HG03103 (cell line): ENCODE results near the gene R3HDM2.
A peak's percentile ranks its signal among the peaks of the same experiment; 100 is the strongest.
"Not testable (repeated sequence)": the region's sequence is repeated elsewhere in the genome, so short reads cannot be mapped to it uniquely, and the experiment has no call there.

ENCODE experiments used
- ATAC-seq: cut with Tn5 transposase; IDR thresholded peaks from one replicate; pipeline ENCODE4 v1.9.1; 2021; ENCODE audit warnings: low read depth; ENCODE audit not compliant: unreplicated experiment

R3HDM2 gene

GRCh38 chr12:57454213-57454565 lies 23.3 kb upstream of the R3HDM2 start:
- no peak for ATAC-seq

- ATAC-seq: no peak
Measured at GRCh38 chr12:57452937-57453509, 22.2 kb upstream of the R3HDM2 start.

- no peak for ATAC-seq
Measured at GRCh38 chr12:57452181-57452936, 21.5 kb upstream of the R3HDM2 start.

DNA sequence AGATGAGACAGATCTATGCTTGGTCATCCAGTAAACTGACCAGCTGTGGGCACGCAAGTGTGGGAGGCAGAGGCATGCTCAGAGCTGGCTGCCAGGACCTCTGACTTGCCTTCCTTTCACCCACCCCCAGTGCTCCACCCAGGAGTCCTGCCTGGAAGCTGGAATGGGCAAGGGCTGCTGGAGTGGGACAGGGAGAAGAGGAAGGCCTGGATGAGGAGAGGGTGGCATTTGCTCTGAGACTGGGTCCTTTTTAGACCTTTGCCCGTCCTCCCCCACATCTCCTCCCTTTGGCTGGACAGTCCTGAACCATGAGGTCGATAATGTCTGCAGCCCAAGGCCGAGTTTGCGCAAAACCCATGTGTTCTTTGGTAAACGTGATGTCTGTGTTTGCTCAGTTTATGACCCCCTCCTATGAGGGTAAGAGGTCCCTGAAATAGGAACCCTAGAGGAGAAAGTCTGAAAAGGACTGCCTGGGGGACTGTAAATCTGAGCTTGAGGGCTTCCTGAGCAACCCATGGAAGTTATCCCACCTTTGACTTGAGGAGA lies 20.5 kb upstream of the R3HDM2 start:
- ATAC-seq: no peak

DNA sequence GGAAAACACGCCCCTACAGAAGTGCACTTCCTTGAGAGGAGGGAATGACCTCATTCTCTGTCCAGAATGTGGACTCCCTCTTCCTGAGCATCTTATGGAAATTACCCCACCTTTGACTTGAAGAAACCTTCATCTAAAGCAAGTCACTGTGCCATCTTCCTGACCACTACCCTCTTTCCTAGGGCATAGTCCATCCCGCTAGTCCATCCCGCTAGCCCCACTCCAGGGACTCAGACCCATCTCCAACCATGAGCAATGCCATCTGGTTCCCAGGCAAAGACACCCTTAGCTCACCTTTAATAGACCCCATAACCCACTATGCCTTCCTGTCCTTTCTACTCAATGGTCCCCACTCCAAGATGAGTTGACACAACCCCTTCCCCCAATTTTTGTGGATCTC lies 19.2 kb upstream of the R3HDM2 start:
- ATAC-seq: no peak

GRCh38 chr12:57449375-57449774 lies 18.5 kb upstream of the R3HDM2 start:
- ATAC-seq: no peak

GRCh38 chr12:57448669-57449068 lies 17.8 kb upstream of the R3HDM2 start:
- no peak for ATAC-seq

- ATAC-seq: no peak
Measured at GRCh38 chr12:57446292-57446960, 15.6 kb upstream of the R3HDM2 start.

DNA sequence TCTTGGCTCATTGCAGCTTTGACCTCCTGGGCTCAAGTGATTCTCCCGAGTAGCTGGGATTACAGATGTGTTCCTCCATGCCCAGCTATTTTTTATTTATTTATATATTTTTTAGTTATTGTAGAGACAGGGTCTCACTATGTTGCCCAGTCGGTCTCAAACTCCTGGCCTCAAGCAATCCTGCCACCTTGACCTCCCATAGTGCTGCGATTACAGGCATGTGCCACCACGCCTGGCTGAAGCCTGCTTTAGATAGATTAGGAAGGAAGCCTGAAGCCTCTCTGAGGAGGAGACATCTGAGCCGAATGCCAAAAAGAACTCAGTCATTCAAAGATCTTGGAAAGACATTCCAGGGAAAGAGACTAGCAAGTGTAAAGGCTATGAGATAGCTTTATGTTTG lies 13.9 kb upstream of the R3HDM2 start:
- ATAC-seq: no peak

GRCh38 chr12:57444337-57444736 lies 13.5 kb upstream of the R3HDM2 start:
- not testable (repeated sequence) for ATAC-seq

DNA sequence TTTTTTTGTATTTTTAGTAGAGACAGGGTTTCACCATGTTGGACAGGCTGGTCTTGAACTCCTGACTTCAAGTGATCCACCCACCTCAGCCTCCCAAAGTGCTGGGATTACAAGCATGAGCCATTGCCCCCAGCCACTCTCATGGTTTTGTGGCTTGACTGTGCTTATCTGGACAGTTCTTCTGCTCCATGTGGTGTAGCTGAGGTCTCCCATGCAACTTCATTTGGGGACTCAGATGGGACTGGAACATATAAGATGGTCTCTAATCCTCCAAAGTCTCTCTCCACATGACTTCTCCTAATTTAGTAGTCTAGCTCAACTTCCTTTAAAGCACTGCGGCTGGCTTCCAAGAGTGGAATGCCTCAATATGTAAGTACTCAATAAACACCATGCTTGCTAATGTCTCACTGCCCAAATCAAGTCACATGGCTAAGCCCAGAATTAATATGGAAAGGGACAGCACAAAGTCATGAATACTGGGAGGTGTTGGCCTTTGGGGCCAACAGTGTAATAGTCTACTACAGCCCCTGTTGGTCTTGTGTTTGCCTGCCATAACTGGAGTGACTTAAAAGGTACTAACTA lies 11.1 kb upstream of the R3HDM2 start:
- no peak for ATAC-seq

DNA sequence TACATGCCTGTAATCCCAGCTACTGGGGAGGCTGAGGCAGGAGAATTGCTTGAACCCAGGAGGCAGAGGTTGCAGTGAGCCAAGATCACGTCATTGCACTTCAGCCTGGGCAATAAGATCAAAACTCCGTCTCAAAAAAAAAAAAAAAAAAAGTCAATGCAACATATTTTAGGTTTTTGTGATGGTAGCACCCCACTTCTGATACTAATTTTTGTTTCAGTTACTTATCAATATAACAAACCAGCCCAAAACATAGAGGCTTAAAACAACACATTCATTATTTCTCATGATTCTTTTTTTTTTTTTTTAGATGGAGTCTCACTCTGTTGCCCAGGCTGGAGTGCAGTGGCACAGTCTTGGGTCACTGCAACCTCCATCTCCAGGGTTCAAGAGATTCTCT lies 10.6 kb upstream of the R3HDM2 start:
- ATAC-seq: not testable (repeated sequence)

- no peak for ATAC-seq
Measured at GRCh38 chr12:57439762-57440266, 9.0 kb upstream of the R3HDM2 start.

GRCh38 chr12:57438400-57438799 lies 7.6 kb upstream of the R3HDM2 start:
- no peak for ATAC-seq

DNA sequence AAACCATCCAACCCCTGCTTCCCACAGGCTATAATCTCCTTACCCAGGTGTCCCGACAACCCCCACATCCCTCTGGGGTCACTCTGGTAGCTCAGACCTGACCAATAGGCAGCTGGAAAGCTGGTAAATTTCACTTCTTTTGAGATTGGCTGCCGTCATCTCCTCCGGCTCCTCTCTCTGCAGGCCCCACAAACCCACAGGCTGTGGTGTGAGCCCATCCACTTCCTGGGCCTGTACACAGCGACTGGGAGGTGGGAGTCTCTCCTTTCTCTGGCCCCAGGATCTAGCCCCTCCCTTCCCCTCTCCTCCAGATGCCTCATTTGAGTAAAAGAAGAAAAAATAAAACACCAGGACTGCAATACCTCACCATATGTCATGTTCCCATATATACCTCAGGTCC lies 4.5 kb upstream of the R3HDM2 start:
- no peak for ATAC-seq

DNA sequence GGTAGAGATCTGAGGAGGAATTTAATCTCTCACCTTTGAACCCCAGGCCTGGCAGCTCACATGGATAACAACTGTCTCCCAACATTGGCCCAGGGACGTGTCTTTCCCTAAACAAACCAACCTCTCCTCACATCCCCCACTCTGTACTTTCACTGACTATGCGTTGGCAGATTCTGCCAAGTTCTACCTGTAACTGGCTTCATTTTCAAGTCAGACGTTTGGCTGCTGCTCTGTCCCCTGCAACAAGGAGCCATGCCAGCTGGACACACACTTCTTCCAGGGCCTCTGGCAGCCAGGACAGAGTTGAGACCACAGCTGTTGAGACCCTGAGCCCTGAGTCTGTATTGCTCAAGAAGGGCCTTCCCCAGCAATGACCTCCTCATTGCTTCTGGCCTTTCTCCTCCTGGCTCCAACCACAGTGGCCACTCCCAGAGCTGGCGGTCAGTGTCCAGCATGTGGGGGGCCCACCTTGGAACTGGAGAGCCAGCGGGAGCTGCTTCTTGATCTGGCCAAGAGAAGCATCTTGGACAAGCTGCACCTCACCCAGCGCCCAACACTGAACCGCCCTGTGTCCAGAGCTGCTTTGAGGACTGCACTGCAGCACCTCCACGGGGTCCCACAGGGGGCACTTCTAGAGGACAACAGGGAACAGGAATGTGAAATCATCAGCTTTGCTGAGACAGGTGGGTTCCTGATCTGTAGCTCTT lies 3.8 kb upstream of the R3HDM2 start, which contains the start of gene INHBC:
INHBC (plus strand) TSS at position 268 of the 707 bp plus-strand sequence; CDS start at position 371, 103 bp downstream.
- no peak for ATAC-seq

GRCh38 chr12:57433370-57433769 lies 2.5 kb upstream of the R3HDM2 start:
- ATAC-seq: no peak

DNA sequence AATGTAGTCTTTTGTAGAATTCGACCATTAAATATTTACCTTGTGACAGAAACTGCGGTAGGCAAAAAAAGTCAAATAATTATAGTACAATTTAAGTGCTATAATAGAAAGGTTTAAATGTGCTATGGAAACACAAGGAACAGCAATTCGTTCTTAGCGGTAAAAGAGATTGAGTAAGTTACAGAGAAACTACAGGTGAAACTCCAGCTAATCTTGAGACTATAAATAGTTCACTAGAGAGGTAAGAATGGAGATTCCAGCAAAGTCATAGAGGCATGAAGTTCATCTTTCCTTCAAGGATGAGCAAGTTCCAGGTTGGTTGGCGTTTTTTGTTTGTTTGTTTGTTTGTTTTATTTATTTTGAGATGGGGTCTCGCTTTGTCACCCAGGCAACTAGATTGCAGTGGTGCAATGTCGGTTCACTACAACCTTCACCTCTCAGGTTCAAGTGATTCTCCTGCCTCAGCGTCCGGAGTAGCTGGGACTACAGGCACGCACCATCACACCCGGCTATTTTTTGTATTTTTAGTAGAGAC lies 878 bp upstream of the R3HDM2 start:
- ATAC-seq: no peak

GRCh38 chr12:57430112-57430930 lies 522 bp downstream of the R3HDM2 start:
- ATAC-seq: peak; percentile 46
